ENCODE results near the gene SPOCK2.

The SPOCK2 gene

GRCh38 chr10:72066318-72067284, 21.8 kb downstream of the SPOCK2 start:
- Histone ChIP-seq H3K9ac (ENCODE audit: low read depth in 1 of 2, low read length in 2 of 2) (no peak overlapping the region), H3K27ac (ENCODE audit: low read depth in 2 of 2, low read length in 2 of 2) (no peak overlapping the region), H3K4me3 (ENCODE audit: low read length in 2 of 2) (no peak overlapping the region), H3K36me3 (ENCODE audit: control insufficient read depth in 2 of 2, insufficient read depth in 2 of 2, low read length in 2 of 2) (no peaks in the 10 kb centered on the region), H3K27me3 (ENCODE audit: control insufficient read depth in 2 of 2, insufficient read depth in 2 of 2, low read length in 2 of 2) (no peaks in the 10 kb centered on the region), H3K4me1 (ENCODE audit: control insufficient read depth in 2 of 2, insufficient read depth in 2 of 2, low read length in 2 of 2) (peaks cover 0 to 5% of the 10 kb centered on the region in 2 donors), H3K9me3 (ENCODE audit: control insufficient read depth in 2 of 2, low read length in 2 of 2) (no peaks in the 10 kb centered on the region)

- peaks cover 0 to 5% of the 10 kb centered on the region in 2 donors for H3K4me1 ChIP-seq (ENCODE audit: control insufficient read depth in 2 of 2, insufficient read depth in 2 of 2, low read length in 2 of 2)
- no peaks in the 10 kb centered on the region for H3K36me3 ChIP-seq (ENCODE audit: control insufficient read depth in 2 of 2, insufficient read depth in 2 of 2, low read length in 2 of 2)
- no peak overlapping the region for H3K9ac ChIP-seq (ENCODE audit: low read depth in 1 of 2, low read length in 2 of 2)
- no peaks in the 10 kb centered on the region for H3K9me3 ChIP-seq (ENCODE audit: control insufficient read depth in 2 of 2, low read length in 2 of 2)
- no peak overlapping the region for H3K4me3 ChIP-seq (ENCODE audit: low read length in 2 of 2)
- no peaks in the 10 kb centered on the region for H3K27me3 ChIP-seq (ENCODE audit: control insufficient read depth in 2 of 2, insufficient read depth in 2 of 2, low read length in 2 of 2)
- no peak overlapping the region for H3K27ac ChIP-seq (ENCODE audit: low read depth in 2 of 2, low read length in 2 of 2)
Observed at GRCh38 chr10:72065439-72066025, 22.8 kb downstream of the SPOCK2 start.

DNA sequence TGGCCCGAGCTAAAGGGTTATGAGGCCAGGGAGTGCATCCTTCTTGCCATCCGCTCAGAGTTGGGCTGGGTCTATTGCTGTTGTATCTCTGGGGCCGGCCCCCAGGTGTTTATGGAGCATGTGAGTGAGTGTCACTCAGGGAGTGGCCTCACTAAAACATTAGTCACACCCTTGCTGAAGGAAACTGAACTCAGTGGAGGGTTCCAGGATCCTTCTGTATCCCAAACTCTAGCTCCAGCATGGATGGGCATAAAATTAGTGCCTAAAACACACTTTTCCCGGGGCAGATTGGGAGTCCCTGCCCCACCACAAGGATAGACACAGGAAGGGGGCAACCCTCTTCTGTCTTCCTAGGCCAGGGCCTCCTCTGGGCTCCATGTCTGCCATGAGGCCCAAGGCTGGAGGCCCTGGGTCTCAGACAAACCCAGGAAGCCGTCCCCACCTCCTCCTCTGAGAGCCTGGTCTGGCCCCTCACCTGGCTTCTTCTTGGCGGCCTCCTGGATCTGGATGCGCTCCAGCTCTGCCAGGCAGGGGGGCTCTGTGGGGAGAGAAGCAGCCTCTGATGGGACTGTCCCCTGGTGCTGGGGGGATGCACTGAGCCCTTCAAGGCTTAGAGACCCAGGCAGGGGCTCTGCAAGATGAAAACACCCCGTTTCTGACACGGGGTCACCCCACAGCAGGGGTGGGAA, 24.5 kb downstream of the SPOCK2 start:
- no peaks in the 10 kb centered on the region for H3K27me3 ChIP-seq (ENCODE audit: control insufficient read depth in 2 of 2, insufficient read depth in 2 of 2, low read length in 2 of 2)
- no peaks in the 10 kb centered on the region for H3K9me3 ChIP-seq (ENCODE audit: control insufficient read depth in 2 of 2, low read length in 2 of 2)
- no peaks in the 10 kb centered on the region for H3K36me3 ChIP-seq (ENCODE audit: control insufficient read depth in 2 of 2, insufficient read depth in 2 of 2, low read length in 2 of 2)
- H3K9ac ChIP-seq (ENCODE audit: low read depth in 1 of 2, low read length in 2 of 2) = no peak overlapping the region
- no peak overlapping the region for H3K4me3 ChIP-seq (ENCODE audit: low read length in 2 of 2)
- no peak overlapping the region for H3K27ac ChIP-seq (ENCODE audit: low read depth in 2 of 2, low read length in 2 of 2)
- peaks cover 0 to 5% of the 10 kb centered on the region in 2 donors for H3K4me1 ChIP-seq (ENCODE audit: control insufficient read depth in 2 of 2, insufficient read depth in 2 of 2, low read length in 2 of 2)

- H3K9ac ChIP-seq (ENCODE audit: low read depth in 1 of 2, low read length in 2 of 2) = no peak overlapping the region
- no peak overlapping the region for H3K4me3 ChIP-seq (ENCODE audit: low read length in 2 of 2)
- H3K27ac ChIP-seq (ENCODE audit: low read depth in 2 of 2, low read length in 2 of 2) = peak overlapping the region in 1 of 2 donors; percentile 21
- H3K36me3 ChIP-seq (ENCODE audit: control insufficient read depth in 2 of 2, insufficient read depth in 2 of 2, low read length in 2 of 2) = no peaks in the 10 kb centered on the region
- H3K4me1 ChIP-seq (ENCODE audit: control insufficient read depth in 2 of 2, insufficient read depth in 2 of 2, low read length in 2 of 2) = peaks cover 0 to 5% of the 10 kb centered on the region in 2 donors
- H3K9me3 ChIP-seq (ENCODE audit: control insufficient read depth in 2 of 2, low read length in 2 of 2) = no peaks in the 10 kb centered on the region
- no peaks in the 10 kb centered on the region for H3K27me3 ChIP-seq (ENCODE audit: control insufficient read depth in 2 of 2, insufficient read depth in 2 of 2, low read length in 2 of 2)
Observed at GRCh38 chr10:72062832-72063702, 25.3 kb downstream of the SPOCK2 start.

DNA sequence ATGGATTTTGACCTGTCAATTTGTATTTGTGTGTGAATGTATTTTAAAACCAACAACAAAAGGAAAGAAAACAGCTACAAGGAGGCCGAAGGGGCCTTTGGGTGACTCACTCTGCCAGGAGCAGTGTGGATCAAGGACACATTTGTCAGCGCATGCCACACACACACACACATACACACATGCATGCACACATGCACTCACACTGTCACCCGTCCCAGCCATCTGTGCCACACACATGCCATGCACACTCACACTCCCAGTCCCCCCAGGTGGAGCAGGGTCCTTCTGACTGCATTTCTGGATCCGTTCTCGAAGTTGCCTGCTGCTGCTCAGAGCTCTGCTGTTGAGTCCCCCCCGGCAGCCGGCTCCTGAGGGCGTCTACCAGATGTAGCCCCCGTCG, 26.0 kb downstream of the SPOCK2 start:
- H3K36me3 ChIP-seq (ENCODE audit: control insufficient read depth in 2 of 2, insufficient read depth in 2 of 2, low read length in 2 of 2) = no peaks in the 10 kb centered on the region

DNA sequence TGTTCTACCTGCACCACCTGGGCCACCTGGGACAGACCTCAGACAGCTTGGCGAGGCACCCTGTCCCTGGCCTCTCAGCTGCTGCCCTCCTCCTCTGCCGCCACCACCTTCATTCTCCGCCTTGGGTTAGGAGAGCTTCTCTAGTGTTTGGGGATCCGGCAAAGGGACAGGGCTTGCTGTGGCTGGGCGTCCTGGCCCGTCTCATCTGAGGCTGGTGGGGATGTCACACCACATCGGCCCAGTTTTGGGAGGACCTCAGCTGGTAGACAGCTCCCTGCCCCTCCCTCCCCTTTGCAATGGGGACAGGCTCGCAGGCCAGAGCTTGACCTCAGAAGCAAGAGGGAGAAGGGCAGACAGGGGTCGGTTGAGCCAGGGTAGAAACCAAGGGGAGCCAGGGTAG, 26.4 kb downstream of the SPOCK2 start:
- Histone ChIP-seq H3K9ac (ENCODE audit: low read depth in 1 of 2, low read length in 2 of 2) (no peak overlapping the region), H3K27me3 (ENCODE audit: control insufficient read depth in 2 of 2, insufficient read depth in 2 of 2, low read length in 2 of 2) (no peaks in the 10 kb centered on the region), H3K4me3 (ENCODE audit: low read length in 2 of 2) (no peak overlapping the region), H3K4me1 (ENCODE audit: control insufficient read depth in 2 of 2, insufficient read depth in 2 of 2, low read length in 2 of 2) (peaks cover 0 to 5% of the 10 kb centered on the region in 2 donors), H3K9me3 (ENCODE audit: control insufficient read depth in 2 of 2, low read length in 2 of 2) (no peaks in the 10 kb centered on the region), H3K27ac (ENCODE audit: low read depth in 2 of 2, low read length in 2 of 2) (no peak overlapping the region), H3K36me3 (ENCODE audit: control insufficient read depth in 2 of 2, insufficient read depth in 2 of 2, low read length in 2 of 2) (no peaks in the 10 kb centered on the region)

More for the DNA sequence above, 26.0 kb downstream of the SPOCK2 start:
- Histone ChIP-seq H3K27me3 (ENCODE audit: control insufficient read depth in 2 of 2, insufficient read depth in 2 of 2, low read length in 2 of 2) (no peaks in the 10 kb centered on the region), H3K9ac (ENCODE audit: low read depth in 1 of 2, low read length in 2 of 2) (no peak overlapping the region), H3K4me3 (ENCODE audit: low read length in 2 of 2) (no peak overlapping the region), H3K4me1 (ENCODE audit: control insufficient read depth in 2 of 2, insufficient read depth in 2 of 2, low read length in 2 of 2) (peaks cover 0 to 5% of the 10 kb centered on the region in 2 donors), H3K9me3 (ENCODE audit: control insufficient read depth in 2 of 2, low read length in 2 of 2) (no peaks in the 10 kb centered on the region), H3K27ac (ENCODE audit: low read depth in 2 of 2, low read length in 2 of 2) (no peak overlapping the region)

- no peaks in the 10 kb centered on the region for H3K36me3 ChIP-seq (ENCODE audit: control insufficient read depth in 2 of 2, insufficient read depth in 2 of 2, low read length in 2 of 2)
- H3K4me3 ChIP-seq (ENCODE audit: low read length in 2 of 2) = no peak overlapping the region
- H3K27me3 ChIP-seq (ENCODE audit: control insufficient read depth in 2 of 2, insufficient read depth in 2 of 2, low read length in 2 of 2) = no peaks in the 10 kb centered on the region
- no peak overlapping the region for H3K9ac ChIP-seq (ENCODE audit: low read depth in 1 of 2, low read length in 2 of 2)
- no peak overlapping the region for H3K27ac ChIP-seq (ENCODE audit: low read depth in 2 of 2, low read length in 2 of 2)
- H3K4me1 ChIP-seq (ENCODE audit: control insufficient read depth in 2 of 2, insufficient read depth in 2 of 2, low read length in 2 of 2) = peaks cover 0 to 5% of the 10 kb centered on the region in 2 donors
- no peaks in the 10 kb centered on the region for H3K9me3 ChIP-seq (ENCODE audit: control insufficient read depth in 2 of 2, low read length in 2 of 2)
Observed at GRCh38 chr10:72061491-72061890, 26.9 kb downstream of the SPOCK2 start.

DNA sequence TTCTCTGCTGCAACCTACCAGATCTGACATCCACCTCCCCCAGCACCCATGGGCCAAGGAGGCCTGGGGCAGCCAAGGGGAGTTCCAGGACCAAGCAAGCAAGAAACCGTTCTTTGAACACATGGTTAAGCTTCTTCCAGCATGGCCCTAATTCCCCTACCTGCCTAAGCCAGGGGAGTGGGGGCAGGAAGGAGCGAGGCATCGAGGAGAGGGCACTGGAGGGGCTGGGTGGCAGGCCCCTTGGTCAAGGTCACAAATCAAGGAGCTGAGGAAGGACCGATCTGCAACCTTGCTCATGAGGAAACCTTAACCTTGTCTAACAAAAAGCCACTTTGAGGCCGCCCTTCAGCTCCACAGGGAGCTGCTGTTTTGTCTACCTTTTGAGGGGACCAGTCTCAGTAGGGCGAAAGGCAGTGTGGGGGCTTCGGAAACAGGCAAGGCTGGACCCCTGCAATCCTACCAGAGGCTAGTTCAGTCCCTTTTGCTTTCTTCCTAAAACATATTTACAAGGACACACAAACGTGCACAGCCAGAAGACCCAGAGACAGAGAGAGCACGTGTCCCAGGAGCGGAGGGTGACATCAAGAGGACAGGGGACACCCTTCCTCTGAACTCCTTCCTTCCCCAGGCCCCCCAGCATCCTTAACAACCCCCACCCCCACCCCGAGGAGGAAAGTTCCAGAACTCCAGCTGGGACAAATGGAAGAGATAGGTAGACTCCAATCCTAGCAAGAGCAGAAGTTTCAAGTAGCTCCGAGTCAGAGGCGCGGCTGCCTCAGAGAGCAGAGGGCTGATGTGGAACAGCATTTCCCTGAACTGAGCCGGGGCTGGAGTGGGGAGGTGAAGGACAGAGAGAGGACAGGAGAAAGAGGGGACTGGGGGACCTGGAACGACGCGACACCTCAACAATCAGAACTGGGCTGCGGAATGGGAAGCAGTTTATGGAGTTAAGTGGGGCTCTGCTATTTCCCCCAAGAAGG, 28.2 kb downstream of the SPOCK2 start:
- H3K4me1 ChIP-seq (ENCODE audit: control insufficient read depth in 2 of 2, insufficient read depth in 2 of 2, low read length in 2 of 2) = peaks cover 0 to 5% of the 10 kb centered on the region in 2 donors
- H3K4me3 ChIP-seq (ENCODE audit: low read length in 2 of 2) = no peak overlapping the region
- no peak overlapping the region for H3K27ac ChIP-seq (ENCODE audit: low read depth in 2 of 2, low read length in 2 of 2)
- no peaks in the 10 kb centered on the region for H3K36me3 ChIP-seq (ENCODE audit: control insufficient read depth in 2 of 2, insufficient read depth in 2 of 2, low read length in 2 of 2)
- no peak overlapping the region for H3K9ac ChIP-seq (ENCODE audit: low read depth in 1 of 2, low read length in 2 of 2)
- no peaks in the 10 kb centered on the region for H3K9me3 ChIP-seq (ENCODE audit: control insufficient read depth in 2 of 2, low read length in 2 of 2)
- H3K27me3 ChIP-seq (ENCODE audit: control insufficient read depth in 2 of 2, insufficient read depth in 2 of 2, low read length in 2 of 2) = no peaks in the 10 kb centered on the region

Measured in mucosa of rectum (tissue), 2 donors.